Rectal smooth muscle tissue (tissue), 1 donor: ENCODE data around the gene VSIG2.

Experiments
- H3K27ac ChIP-seq: one replicate; pipeline ENCODE4 v1.7.0; 2013; ENCODE audit warnings: low read depth, low read length, inconsistent platforms
- H3K27me3 ChIP-seq: one replicate; pipeline ENCODE4 v1.7.0; 2013; ENCODE audit warnings: low read length; ENCODE audit not compliant: control insufficient read depth, insufficient read depth
- H3K36me3 ChIP-seq: one replicate; pipeline ENCODE4 v1.7.0; 2013; ENCODE audit warnings: low read length; ENCODE audit not compliant: control insufficient read depth, insufficient read depth
- H3K4me1 ChIP-seq: one replicate; pipeline ENCODE4 v1.7.0; 2013; ENCODE audit warnings: low read length; ENCODE audit not compliant: control insufficient read depth, insufficient read depth
- H3K4me3 ChIP-seq: one replicate; pipeline ENCODE4 v1.7.0; 2013; ENCODE audit warnings: low read length
- H3K9ac ChIP-seq: one replicate; pipeline ENCODE4 v1.7.0; 2013; ENCODE audit warnings: low read length

Gene VSIG2

DNA sequence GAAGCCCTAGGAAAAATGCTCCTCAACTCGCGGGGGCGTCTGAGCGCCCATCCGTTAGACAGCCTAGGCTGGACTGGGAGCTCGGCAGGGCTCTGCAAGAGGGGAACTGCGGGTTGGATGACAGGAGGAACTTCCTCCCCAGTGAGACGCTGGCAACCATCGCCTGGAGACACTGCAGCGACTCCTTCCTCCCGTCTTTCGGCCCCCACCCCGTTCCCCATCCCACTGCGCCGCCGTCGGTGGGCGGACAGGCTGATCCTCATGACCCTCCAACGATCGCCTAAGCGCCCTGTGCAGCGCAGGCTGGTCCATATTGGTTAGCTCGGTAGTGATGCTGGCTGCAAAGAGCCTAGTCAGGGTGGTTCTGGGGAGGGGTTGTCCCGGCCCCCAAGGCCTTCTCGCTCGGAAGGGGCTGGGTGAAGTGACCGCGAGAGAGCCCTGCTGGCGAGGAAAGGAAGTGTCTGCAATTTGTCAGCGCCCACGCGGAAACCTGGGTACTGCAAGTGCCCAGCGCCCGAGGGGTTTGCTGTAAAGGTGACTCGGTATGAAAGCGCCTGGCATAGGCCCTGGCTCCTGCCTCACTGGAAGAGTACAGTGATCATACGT lies 11.7 kb downstream of the VSIG2 start:
- no peaks in the 10 kb centered on the region for H3K4me1 ChIP-seq
- H3K4me3 ChIP-seq, result peak overlapping the region; percentile 67
- no peaks in the 10 kb centered on the region for H3K36me3 ChIP-seq
- H3K9ac ChIP-seq, result no peak overlapping the region
- H3K27me3 ChIP-seq, result peaks cover 24% of the 10 kb centered on the region
- no peak overlapping the region for H3K27ac ChIP-seq

DNA sequence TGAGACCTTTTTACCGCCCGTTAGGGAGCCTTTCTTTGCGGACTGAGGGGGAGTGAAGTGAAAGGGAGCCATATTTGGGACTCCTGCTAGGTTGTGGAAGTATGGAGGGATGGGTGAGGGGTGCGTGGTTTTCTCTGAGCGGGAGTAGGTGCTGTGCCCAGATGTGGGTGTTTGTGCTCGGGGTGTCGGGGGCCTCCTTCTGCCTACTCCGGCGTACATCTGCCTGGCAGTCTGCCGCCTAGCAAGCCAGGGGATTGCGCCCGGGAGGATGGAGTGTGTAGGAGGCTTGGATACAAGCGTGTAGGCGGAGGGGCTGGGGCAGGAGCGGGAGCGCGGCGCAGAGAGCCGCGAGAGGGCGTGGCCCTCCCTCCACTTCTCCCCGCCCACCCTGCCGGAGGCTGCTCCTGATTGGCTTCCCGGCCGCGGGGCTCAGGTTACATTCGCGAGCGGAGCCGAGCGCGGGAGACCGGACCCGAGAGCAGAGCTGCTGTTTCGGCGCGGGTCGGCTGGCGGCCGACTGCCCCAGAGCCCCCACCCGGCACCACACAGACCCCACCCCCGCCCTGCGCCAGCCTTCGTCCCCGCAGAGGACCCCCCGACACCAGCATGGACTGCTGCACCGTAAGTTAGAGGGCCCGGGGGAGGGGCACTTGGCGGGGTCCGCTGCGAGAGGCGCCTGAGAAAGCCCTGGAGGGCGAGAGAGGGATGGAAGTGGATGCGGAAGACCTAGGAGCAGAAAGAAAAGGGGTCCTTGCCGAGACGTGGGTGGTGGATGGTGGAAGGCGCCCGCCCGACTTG lies 12.4 kb downstream of the VSIG2 start, which contains the start of gene NRGN:
TSS of gene NRGN (plus strand) at position 464 of the 798 bp plus-strand sequence. CDS start at position 607, 143 bp downstream.
- Histone ChIP-seq H3K9ac (no peak within 1 kb of the TSS), H3K4me3 (peak within 1 kb of the TSS; percentile 67), H3K36me3 (no peaks in the 10 kb centered on the region), H3K27ac (no peak within 1 kb of the TSS), H3K27me3 (peaks cover 18% of the 10 kb centered on the region), H3K4me1 (no peaks in the 10 kb centered on the region)

DNA sequence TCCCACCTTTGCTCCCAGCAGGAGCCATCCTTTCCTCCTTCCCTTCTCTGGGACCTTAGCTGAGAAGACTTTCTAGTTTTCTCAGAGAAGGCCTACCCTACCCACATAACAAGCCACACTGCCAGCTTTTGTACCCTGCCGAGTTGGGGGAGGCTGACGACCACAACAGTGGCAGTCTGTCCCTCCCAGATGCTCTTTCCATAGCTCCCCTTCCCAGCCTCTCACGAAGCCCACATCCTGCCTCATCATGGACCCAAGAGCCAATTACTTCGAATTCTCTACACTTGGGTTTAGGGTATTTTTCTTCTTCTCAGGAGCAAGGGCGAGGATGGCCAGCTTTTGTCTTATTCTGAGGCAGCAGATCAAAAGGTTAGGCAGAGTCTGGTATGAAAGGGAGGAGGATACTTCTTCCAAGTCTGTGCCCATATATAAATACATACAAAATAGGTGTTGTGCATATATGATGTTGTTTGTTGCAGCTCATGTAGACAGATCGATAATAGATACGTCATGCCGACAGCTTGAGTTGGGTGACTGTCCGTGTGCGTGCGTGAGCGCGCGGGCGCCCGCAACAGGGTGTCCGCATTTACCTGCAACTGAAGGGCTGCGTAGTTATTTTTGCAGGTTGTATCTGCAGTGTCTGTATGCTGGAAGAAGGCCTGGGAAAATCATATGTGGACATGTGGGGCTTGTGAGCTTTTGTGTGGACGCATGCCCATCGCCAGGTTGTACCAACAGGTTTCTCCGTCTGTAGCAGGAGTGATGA lies 13.2 kb downstream of the VSIG2 start:
- no peak overlapping the region for H3K27ac ChIP-seq
- no peak overlapping the region for H3K9ac ChIP-seq
- H3K27me3 ChIP-seq, result peaks cover 16% of the 10 kb centered on the region
- H3K4me3 ChIP-seq, result peak overlapping the region; percentile 62
- H3K4me1 ChIP-seq, result no peaks in the 10 kb centered on the region
- no peaks in the 10 kb centered on the region for H3K36me3 ChIP-seq

GRCh38 chr11:124737638-124738305 lies 14.3 kb downstream of the VSIG2 start:
- Histone ChIP-seq H3K9ac (no peak overlapping the region), H3K27ac (no peak overlapping the region)

GRCh38 chr11:124736736-124737135 lies 15.3 kb downstream of the VSIG2 start:
- H3K9ac ChIP-seq, result no peak overlapping the region
- H3K27me3 ChIP-seq, result peaks cover 10% of the 10 kb centered on the region
- H3K4me1 ChIP-seq, result no peaks in the 10 kb centered on the region
- no peaks in the 10 kb centered on the region for H3K36me3 ChIP-seq
- H3K27ac ChIP-seq, result no peak overlapping the region
- no peak overlapping the region for H3K4me3 ChIP-seq

More at GRCh38 chr11:124737638-124738305, 14.3 kb downstream of the VSIG2 start:
- H3K36me3 ChIP-seq, result no peaks in the 10 kb centered on the region
- no peak overlapping the region for H3K4me3 ChIP-seq
- H3K4me1 ChIP-seq, result no peaks in the 10 kb centered on the region
- H3K27me3 ChIP-seq, result peaks cover 13% of the 10 kb centered on the region

DNA sequence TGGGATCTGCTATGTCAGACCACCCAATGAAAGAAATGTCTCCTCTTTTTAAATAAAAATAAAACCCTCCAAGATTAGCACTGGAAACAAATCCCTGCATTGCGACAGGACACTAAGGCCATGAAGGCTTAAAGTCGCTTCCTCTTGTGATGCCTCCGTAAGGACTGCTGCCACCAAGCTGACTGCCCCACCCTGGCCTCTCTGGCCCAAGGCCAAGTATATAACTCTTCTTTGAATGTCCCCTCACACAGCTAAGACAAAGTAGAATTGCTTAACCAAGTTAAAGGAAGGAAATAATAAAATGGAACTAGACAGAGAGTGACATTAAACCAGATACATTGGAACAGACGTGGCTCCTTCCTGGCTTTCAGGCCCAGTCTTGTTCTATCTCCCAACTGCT lies 19.8 kb downstream of the VSIG2 start:
- no peaks in the 10 kb centered on the region for H3K36me3 ChIP-seq
- H3K4me3 ChIP-seq, result no peak overlapping the region
- H3K27ac ChIP-seq, result no peak overlapping the region
- no peaks in the 10 kb centered on the region for H3K27me3 ChIP-seq
- H3K9ac ChIP-seq, result no peak overlapping the region
- no peaks in the 10 kb centered on the region for H3K4me1 ChIP-seq

DNA sequence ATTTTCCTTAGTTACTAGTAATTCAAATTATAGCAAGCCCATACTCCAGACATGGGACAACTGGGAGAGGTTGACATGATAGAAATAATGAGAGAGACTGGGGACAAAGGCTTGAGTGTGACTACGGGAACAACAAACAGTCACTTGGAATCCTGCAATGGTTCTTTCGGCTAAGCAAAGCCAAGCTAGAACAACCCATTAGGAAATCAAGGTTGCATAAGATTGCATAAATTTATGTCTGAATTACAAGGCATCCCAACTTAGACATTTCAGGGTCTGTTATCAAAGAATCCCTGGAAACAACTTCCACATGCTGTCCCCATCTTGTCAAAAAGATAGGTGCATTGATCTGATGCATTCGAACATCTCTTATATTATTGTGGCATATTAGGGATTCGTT lies 22.5 kb downstream of the VSIG2 start:
- Histone ChIP-seq H3K4me3 (no peak overlapping the region), H3K9ac (no peak overlapping the region), H3K4me1 (no peaks in the 10 kb centered on the region), H3K36me3 (no peaks in the 10 kb centered on the region), H3K27ac (no peak overlapping the region), H3K27me3 (no peaks in the 10 kb centered on the region)

DNA sequence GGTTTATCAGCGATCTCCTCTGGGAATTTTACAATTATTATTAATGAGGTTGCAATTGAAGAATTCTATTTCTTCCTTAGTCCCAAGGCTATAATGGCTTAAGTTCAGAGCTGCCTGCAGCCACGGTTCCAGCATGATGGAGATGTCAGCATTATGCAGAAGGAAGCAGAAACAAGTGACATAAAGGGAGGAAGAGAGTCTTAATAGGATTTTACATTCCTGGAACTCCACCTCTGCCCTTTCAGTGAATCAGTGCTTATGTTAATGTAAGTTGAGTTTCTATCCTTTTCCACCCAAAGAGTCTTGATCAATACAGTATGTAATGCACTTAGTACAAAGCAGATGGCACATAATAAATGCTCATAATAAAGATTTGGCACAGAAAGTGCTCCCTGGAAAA lies 23.9 kb downstream of the VSIG2 start:
- H3K36me3 ChIP-seq, result no peaks in the 10 kb centered on the region
- no peaks in the 10 kb centered on the region for H3K4me1 ChIP-seq
- no peaks in the 10 kb centered on the region for H3K27me3 ChIP-seq
- H3K9ac ChIP-seq, result no peak overlapping the region
- no peak overlapping the region for H3K4me3 ChIP-seq
- H3K27ac ChIP-seq, result no peak overlapping the region

- no peak overlapping the region for H3K4me3 ChIP-seq
- H3K27me3 ChIP-seq, result no peaks in the 10 kb centered on the region
- H3K27ac ChIP-seq, result no peak overlapping the region
- no peaks in the 10 kb centered on the region for H3K4me1 ChIP-seq
- no peaks in the 10 kb centered on the region for H3K36me3 ChIP-seq
- H3K9ac ChIP-seq, result no peak overlapping the region
Observed at GRCh38 chr11:124727474-124727873, 24.6 kb downstream of the VSIG2 start.

DNA sequence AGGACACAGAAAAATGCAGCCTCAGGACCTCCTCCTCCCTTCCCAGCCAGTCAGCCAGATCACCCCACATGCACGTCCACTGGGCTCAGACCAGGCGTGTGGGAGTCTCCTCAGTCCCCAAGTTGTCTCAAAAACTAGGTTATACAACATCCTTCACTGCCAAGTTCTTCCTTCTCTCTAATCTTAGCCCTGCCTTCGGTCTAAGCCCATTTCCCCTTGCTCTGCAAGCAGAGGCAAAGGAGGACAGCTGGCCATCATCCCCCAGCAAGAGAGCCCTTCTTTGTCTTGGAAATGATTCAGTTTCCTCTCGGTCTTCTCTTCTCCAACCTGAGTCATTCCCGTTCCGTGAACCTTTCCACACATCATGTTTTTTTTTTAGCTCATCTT lies 26.3 kb downstream of the VSIG2 start:
- peaks cover 4% of the 10 kb centered on the region for H3K27me3 ChIP-seq
- H3K4me3 ChIP-seq, result no peak overlapping the region
- no peaks in the 10 kb centered on the region for H3K36me3 ChIP-seq
- no peaks in the 10 kb centered on the region for H3K4me1 ChIP-seq
- H3K9ac ChIP-seq, result no peak overlapping the region
- H3K27ac ChIP-seq, result no peak overlapping the region

- Histone ChIP-seq H3K36me3 (no peaks in the 10 kb centered on the region), H3K27ac (no peak overlapping the region), H3K27me3 (peaks cover 4% of the 10 kb centered on the region), H3K4me1 (no peaks in the 10 kb centered on the region), H3K4me3 (no peak overlapping the region), H3K9ac (no peak overlapping the region)
Observed at GRCh38 chr11:124724979-124725718, 26.9 kb downstream of the VSIG2 start.
